ENCODE measurements around the gene TEX54. TPM values are rescaled to one million over a fixed set of nuclear protein-coding genes. Genes with fewer than 3 reads are reported as not detected.

The TEX54 gene
- polyA plus RNA-seq (2012; ENCODE audit: insufficient read depth, insufficient read length, low read depth) = not detected

GRCh38 chr11:62832336-62833234 is at the start of gene TEX54:
TEX54 (minus strand) TSS chr11:62832841.
- no peak for TF ChIP-seq CTCF (IDR thresholded peaks at IDR 0.05; ENCODE audit: low read depth, low read length)
- DNase-seq = peak; percentile 19
- Histone ChIP-seq H3K36me3 (peaks cover 21% of the 10 kb centered on the region), H3K4me1 (no peaks in the 10 kb centered on the region), H3K9me3 (no peaks in the 10 kb centered on the region), H3K4me3 (ENCODE audit: low read depth, low read length) (peak within 1 kb of the TSS; percentile 67), H3K27me3 (no peaks in the 10 kb centered on the region)

DNA sequence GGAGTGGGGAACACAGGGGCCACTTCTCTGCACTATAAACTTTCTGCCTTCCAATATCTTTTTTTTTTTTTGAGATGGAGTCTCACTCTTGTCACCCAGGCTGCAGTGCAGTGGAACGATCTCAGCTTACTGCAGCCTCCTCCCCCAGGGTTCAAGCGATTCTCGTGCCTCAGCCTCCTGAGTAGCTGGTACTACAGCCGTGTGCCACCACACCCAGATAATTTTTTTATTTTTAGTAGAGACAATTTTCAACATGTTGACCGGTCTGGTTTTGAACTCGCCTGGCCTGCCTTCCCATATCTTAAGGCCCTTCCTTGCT is 49.7 kb upstream of the TEX54 start:
- Histone ChIP-seq H3K4me3 (ENCODE audit: low read depth, low read length) (peak overlapping the region; percentile 83), H3K36me3 (peaks cover 63% of the 10 kb centered on the region), H3K4me1 (0 out of 2 replicates have a peak, but pooled peaks cover 3% of the 10 kb centered on the region), H3K9me3 (no peaks in the 10 kb centered on the region), H3K27me3 (no peaks in the 10 kb centered on the region)
- no peak for DNase-seq
- no peak for TF ChIP-seq CTCF (IDR thresholded peaks at IDR 0.05; ENCODE audit: low read depth, low read length)

- no peak for TF ChIP-seq CTCF (IDR thresholded peaks at IDR 0.05; ENCODE audit: low read depth, low read length)
- peak overlapping the region; percentile 83 for H3K4me3 ChIP-seq (ENCODE audit: low read depth, low read length)
- H3K4me1 ChIP-seq = 0 out of 2 replicates have a peak, but pooled peaks cover 3% of the 10 kb centered on the region
- H3K9me3 ChIP-seq = no peaks in the 10 kb centered on the region
- peak; percentile 89 for DNase-seq
- peaks cover 60% of the 10 kb centered on the region for H3K36me3 ChIP-seq
- no peaks in the 10 kb centered on the region for H3K27me3 ChIP-seq
Measured at GRCh38 chr11:62881579-62882430, 49.2 kb upstream of the TEX54 start.

DNA sequence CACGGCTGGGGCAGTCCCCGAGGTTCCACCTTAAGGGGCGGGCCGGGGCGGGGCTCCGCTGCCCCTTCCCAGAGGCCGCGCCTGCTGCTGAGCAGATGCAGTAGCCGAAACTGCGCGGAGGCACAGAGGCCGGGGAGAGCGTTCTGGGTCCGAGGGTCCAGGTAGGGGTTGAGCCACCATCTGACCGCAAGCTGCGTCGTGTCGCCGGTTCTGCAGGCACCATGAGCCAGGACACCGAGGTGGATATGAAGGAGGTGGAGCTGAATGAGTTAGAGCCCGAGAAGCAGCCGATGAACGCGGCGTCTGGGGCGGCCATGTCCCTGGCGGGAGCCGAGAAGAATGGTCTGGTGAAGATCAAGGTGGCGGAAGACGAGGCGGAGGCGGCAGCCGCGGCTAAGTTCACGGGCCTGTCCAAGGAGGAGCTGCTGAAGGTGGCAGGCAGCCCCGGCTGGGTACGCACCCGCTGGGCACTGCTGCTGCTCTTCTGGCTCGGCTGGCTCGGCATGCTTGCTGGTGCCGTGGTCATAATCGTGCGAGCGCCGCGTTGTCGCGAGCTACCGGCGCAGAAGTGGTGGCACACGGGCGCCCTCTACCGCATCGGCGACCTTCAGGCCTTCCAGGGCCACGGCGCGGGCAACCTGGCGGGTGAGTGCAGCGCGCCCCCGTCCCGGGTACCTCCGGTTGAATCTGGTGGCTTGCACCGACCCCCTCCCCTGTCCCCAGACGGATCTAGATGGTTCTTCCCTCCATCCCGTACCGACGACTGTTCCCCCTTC is 48.4 kb upstream of the TEX54 start, which contains the start of gene SLC3A2:
Gene SLC3A2, plus strand, starts transcription at position 94 of the 776 bp plus-strand sequence. Its CDS starts 128 bp downstream, at position 222.
- peak; percentile 39 for TF ChIP-seq CTCF (IDR thresholded peaks at IDR 0.05; ENCODE audit: low read depth, low read length)
- peaks cover 54% of the 10 kb centered on the region for H3K36me3 ChIP-seq
- H3K27me3 ChIP-seq = no peaks in the 10 kb centered on the region
- no peaks in the 10 kb centered on the region for H3K9me3 ChIP-seq
- peak; percentile 83 for DNase-seq
- H3K4me1 ChIP-seq = 0 out of 2 replicates have a peak, but pooled peaks cover 3% of the 10 kb centered on the region
- peak within 1 kb of the TSS; percentile 83 for H3K4me3 ChIP-seq (ENCODE audit: low read depth, low read length)

DNA sequence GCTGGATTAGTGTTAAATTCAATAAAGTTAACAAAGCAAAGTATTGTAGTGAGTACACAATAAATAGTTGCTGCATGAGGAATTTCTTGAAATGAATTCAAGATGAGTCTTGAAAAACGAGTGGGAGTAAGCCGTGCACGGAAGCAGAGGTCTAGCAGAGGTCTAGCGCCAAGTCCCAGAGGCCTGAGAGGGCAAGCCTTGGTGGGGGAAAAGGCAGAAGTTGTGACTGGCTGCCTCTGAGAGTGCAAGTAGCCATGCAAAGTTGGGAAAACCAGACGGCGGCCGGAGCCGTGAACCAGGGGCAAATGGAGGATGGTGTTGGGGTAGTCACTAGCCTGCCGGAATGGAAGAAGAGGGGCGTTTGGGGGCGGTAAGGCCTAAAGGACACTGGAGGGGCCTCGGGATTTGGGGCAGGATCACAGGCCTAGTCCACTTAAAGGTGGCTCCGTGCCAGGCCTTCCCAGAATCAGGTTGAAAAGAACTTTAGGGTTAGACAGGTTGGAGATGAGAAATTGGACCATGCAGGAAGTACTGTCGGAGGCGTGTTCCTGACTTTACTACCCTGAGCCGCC is 47.7 kb upstream of the TEX54 start:
- 0 out of 2 replicates have a peak, but pooled peaks cover 3% of the 10 kb centered on the region for H3K4me1 ChIP-seq
- no peaks in the 10 kb centered on the region for H3K9me3 ChIP-seq
- peaks cover 48% of the 10 kb centered on the region for H3K36me3 ChIP-seq
- peak; percentile 19 for DNase-seq
- no peaks in the 10 kb centered on the region for H3K27me3 ChIP-seq
- H3K4me3 ChIP-seq (ENCODE audit: low read depth, low read length) = peak overlapping the region; percentile 83
- no peak for TF ChIP-seq CTCF (IDR thresholded peaks at IDR 0.05; ENCODE audit: low read depth, low read length)
